HepG2 (cell line): ENCODE data around the gene SP5. TPM values are rescaled to one million over a fixed set of nuclear protein-coding genes. Genes with fewer than 3 reads are reported as not detected.

Experiments used
- CENPX ChIP-seq: sonication (generic); formaldehyde crosslinking; IDR thresholded peaks from 2 replicates; pipeline ENCODE4 v1.9.0; 2021; ENCODE audit warnings: mild to moderate bottlenecking, missing genetic modification reagents, moderate library complexity
- GATAD2A ChIP-seq: IDR thresholded peaks from 2 replicates; pipeline ENCODE4 v1.6.1; 2016
- IRF1 ChIP-seq: sonication (generic); formaldehyde crosslinking; IDR thresholded peaks from 2 replicates; pipeline ENCODE4 v1.4.0; 2020; ENCODE audit warnings: low read depth, mild to moderate bottlenecking, missing genetic modification reagents
- KMT2A ChIP-seq: sonication (generic); formaldehyde crosslinking; IDR thresholded peaks from 2 replicates; pipeline ENCODE4 v1.4.0; 2020; ENCODE audit warnings: missing genetic modification reagents
- PHF8 ChIP-seq: sonication (generic); formaldehyde crosslinking; IDR thresholded peaks from 2 replicates; pipeline ENCODE4 v1.5.0; 2020; ENCODE audit warnings: missing genetic modification reagents
- RCOR2 ChIP-seq: IDR thresholded peaks from 2 replicates; pipeline ENCODE4 v1.6.1; 2016; ENCODE audit warnings: missing biosample characterization, missing genetic modification reagents
- SMYD3 ChIP-seq: sonication (generic); formaldehyde crosslinking; IDR thresholded peaks from 2 replicates; pipeline ENCODE4 v1.8.1; 2023; ENCODE audit warnings: mild to moderate bottlenecking, missing genetic modification reagents
- SSRP1 ChIP-seq: IDR thresholded peaks from 2 replicates; pipeline ENCODE4 v1.6.1; 2016; ENCODE audit warnings: control low read depth
- TEAD3 ChIP-seq: optimal IDR thresholded peaks from 2 replicates; pipeline ENCODE3; 2016; ENCODE audit warnings: borderline replicate concordance
- THAP8 ChIP-seq: sonication (generic); formaldehyde crosslinking; IDR thresholded peaks from 2 replicates; pipeline ENCODE4 v1.5.1; 2020; ENCODE audit warnings: missing genetic modification reagents, mild to moderate bottlenecking, borderline replicate concordance
- TOE1 ChIP-seq: sonication (generic); formaldehyde crosslinking; IDR thresholded peaks from 2 replicates; pipeline ENCODE4 v1.4.0; 2020; ENCODE audit warnings: mild to moderate bottlenecking, missing genetic modification reagents
- ZNF101 ChIP-seq: sonication (generic); formaldehyde crosslinking; IDR thresholded peaks from 2 replicates; pipeline ENCODE4 v1.4.0; 2020; ENCODE audit warnings: mild to moderate bottlenecking, low read depth, missing genetic modification reagents, borderline replicate concordance
- ZNF121 ChIP-seq: sonication (generic); formaldehyde crosslinking; IDR thresholded peaks from 2 replicates; pipeline ENCODE4 v1.5.0; 2020; ENCODE audit warnings: mild to moderate bottlenecking, missing genetic modification reagents
- ZNF235 ChIP-seq: sonication (generic); formaldehyde crosslinking; IDR thresholded peaks from 2 replicates; pipeline ENCODE4 v1.8.1; 2023; ENCODE audit warnings: mild to moderate bottlenecking, missing genetic modification reagents, borderline replicate concordance
- ZNF263 ChIP-seq: sonication (generic); formaldehyde crosslinking; IDR thresholded peaks from 2 replicates; pipeline ENCODE4 v1.4.0; 2020; ENCODE audit warnings: missing genetic modification reagents
- ZNF292 ChIP-seq: sonication (generic); formaldehyde crosslinking; IDR thresholded peaks from 2 replicates; pipeline ENCODE4 v1.8.1; 2022; ENCODE audit warnings: mild to moderate bottlenecking, low read depth, missing genetic modification reagents, borderline replicate concordance
- ZNF34 ChIP-seq: sonication (generic); formaldehyde crosslinking; IDR thresholded peaks from 2 replicates; pipeline ENCODE4 v1.4.0; 2020; ENCODE audit warnings: mild to moderate bottlenecking, missing genetic modification reagents, borderline replicate concordance
- ZNF350 ChIP-seq: sonication (generic); formaldehyde crosslinking; IDR thresholded peaks from 2 replicates; pipeline ENCODE4 v1.4.0; 2020; ENCODE audit warnings: mild to moderate bottlenecking, low read depth, missing genetic modification reagents, borderline replicate concordance
- ZNF510 ChIP-seq: sonication (generic); formaldehyde crosslinking; IDR thresholded peaks from 2 replicates; pipeline ENCODE4 v1.4.0; 2020; ENCODE audit warnings: low read depth, mild to moderate bottlenecking, missing genetic modification reagents
- ZNF513 ChIP-seq: sonication (generic); formaldehyde crosslinking; conservative IDR thresholded peaks from 2 replicates; pipeline ENCODE4 v1.5.0; 2020; ENCODE audit warnings: missing genetic modification reagents
- ZNF619 ChIP-seq: sonication (generic); formaldehyde crosslinking; IDR thresholded peaks from 2 replicates; pipeline ENCODE4 v1.4.0; 2020; ENCODE audit warnings: mild to moderate bottlenecking, missing genetic modification reagents
- ZNF652 ChIP-seq: IDR thresholded peaks from 2 replicates; pipeline ENCODE4 v1.6.1; 2016; ENCODE audit warnings: low read depth, borderline replicate concordance
- ZNF740 ChIP-seq: sonication (generic); formaldehyde crosslinking; IDR thresholded peaks from 2 replicates; pipeline ENCODE4 v1.4.0; 2020; ENCODE audit warnings: missing genetic modification reagents
- ZNF800 ChIP-seq: sonication (generic); formaldehyde crosslinking; IDR thresholded peaks from 2 replicates; pipeline ENCODE4 v1.4.0; 2020; ENCODE audit warnings: missing genetic modification reagents
- ZSCAN25 ChIP-seq: sonication (generic); formaldehyde crosslinking; IDR thresholded peaks from 2 replicates; pipeline ENCODE4 v1.8.0; 2022; ENCODE audit warnings: mild to moderate bottlenecking, missing genetic modification reagents
- polyA plus RNA-seq, 8 experiments: library from polyadenylated mRNA; depleted of rRNA in 3 of 8; stranded (reverse) in 7 of 8; unstranded in 1 of 8; fragments of >200 nt; fragmentation: Illumina TruSeq in 4 of 8; extraction: Trizol in 4 of 8; gene quantifications; 2 replicates each; pipeline versions ENCODE4 v1.2.1 to v1.2.3, GENCODE V29; 2011 to 2016; ENCODE audit warnings: low read depth in 4 of 8, missing spikeins in 1 of 8, mixed read lengths in 1 of 8; ENCODE audit not compliant: insufficient read depth in 1 of 8
- total RNA-seq, 5 experiments: library from RNA; depleted of rRNA; stranded (reverse); fragments of >200 nt; fragmentation: Illumina TruSeq; extraction: Trizol; gene quantifications; 2 replicates each; pipeline ENCODE4 v1.2.3, GENCODE V29; 2016; ENCODE audit warnings: low read depth in 1 of 5

SP5 gene
- total and polyA plus RNA-seq, 2 of the 13 experiments (the other 11 are each of a cell fraction or from before 2014, with no cell fraction given): 50.8 to 119 TPM

GRCh38 chr2:170715062-170715931 is at the start of gene SP5 (continued):
- TF ChIP-seq TOE1 (CRISPR knock-in tag) (no peak; the same call in none of the 2 replicates), ZNF121 (CRISPR knock-in tag) (peak; percentile 71), ZNF619 (CRISPR knock-in tag) (peak; percentile 11; the same call in 1 of the 2 replicates), ZSCAN25 (CRISPR knock-in tag) (0 out of 2 replicates have a peak, but pooled peaks have one; percentile 34), ZNF510 (CRISPR knock-in tag) (peak; percentile 90), ZNF235 (CRISPR knock-in tag) (peak; percentile 85; the same call in 1 of the 2 replicates), ZNF292 (CRISPR knock-in tag) (no peak; the same call in 1 of the 2 replicates), SMYD3 (CRISPR knock-in tag) (no peak), ZNF34 (peak; percentile 86; the same call in 1 of the 2 replicates), KMT2A (CRISPR knock-in tag) (peak; percentile 94), ZNF263 (CRISPR knock-in tag) (peak; percentile 78), CENPX (no peak), ZNF652 (CRISPR knock-in tag) (no peak), RCOR2 (CRISPR knock-in tag) (peak; percentile 73), ZNF101 (peak; percentile 64; the same call in 1 of the 2 replicates), PHF8 (CRISPR knock-in tag) (peak; percentile 79), IRF1 (0 out of 2 replicates have a peak, but pooled peaks have one; percentile 60), ZNF350 (CRISPR knock-in tag) (peak; percentile 75; the same call in 1 of the 2 replicates), ZNF513 (peak; percentile 93; the same call in 1 of the 2 replicates), TEAD3 (CRISPR knock-in tag) (peak; percentile 84), SSRP1 (CRISPR knock-in tag) (no peak; the same call in 1 of the 2 replicates), THAP8 (no peak; the same call in none of the 2 replicates), GATAD2A (CRISPR knock-in tag) (peak; percentile 68; the same call in 1 of the 2 replicates), ZNF740 (peak; percentile 31), ZNF800 (CRISPR knock-in tag) (peak; percentile 90)
